Right lobe of liver (tissue), 4 donors: ENCODE results near the gene BPGM.

Source experiments
- CTCF ChIP-seq, 4 donors: fragments of 200-600 bp in 3 of 4; fragments of 450-650 bp in 1 of 4; IDR thresholded peaks; one replicate each; pipeline versions ENCODE4 v1.5.1 to v1.8.0; 2016 to 2022; ENCODE audit warnings: antibody characterized with exemption in 4 of 4, mild to moderate bottlenecking in 2 of 4
- POLR2A ChIP-seq: fragments of 450-650 bp; IDR thresholded peaks from one replicate; pipeline ENCODE4 v1.6.1; 2017; ENCODE audit warnings: antibody characterized with exemption, mild to moderate bottlenecking
- donor health status: DM: no; HTN: no; CAD: no.
- donor health status: DM: no; HTN: no; CAD: no.
- donor health status: DM: no; HTN: yes; CAD: no.

- TF ChIP-seq CTCF (IDR thresholded peaks at IDR 0.05): no peak
- no peak for TF ChIP-seq POLR2A
Measured at GRCh38 chr7:134696261-134696660, 49.6 kb downstream of the BPGM start.
